ENCODE results near the gene GLA.

Gene GLA

GRCh38 chrX:101385795-101386541 lies 21.8 kb downstream of the GLA start, which contains the start of gene BTK:
TSS of gene BTK (minus strand) at chrX:101386191. CDS start at chrX:101375284, 10,907 bp downstream.
- H3K4me1 ChIP-seq: no peaks in the 10 kb centered on the region
- no peaks in the 10 kb centered on the region for H3K9me3 ChIP-seq
- DNase-seq: no peak
- H3K36me3 ChIP-seq: no peaks in the 10 kb centered on the region
- H3K27me3 ChIP-seq: no peaks in the 10 kb centered on the region
- no peak for TF ChIP-seq CTCF (IDR thresholded peaks at IDR 0.05; ENCODE audit: low read depth, low read length)
- no peak within 1 kb of the TSS for H3K4me3 ChIP-seq (ENCODE audit: low read depth, low read length)

GRCh38 chrX:101385026-101385684 lies 22.6 kb downstream of the GLA start:
- Histone ChIP-seq H3K9me3 (no peaks in the 10 kb centered on the region), H3K4me3 (ENCODE audit: low read depth, low read length) (no peak overlapping the region), H3K36me3 (no peaks in the 10 kb centered on the region), H3K27me3 (no peaks in the 10 kb centered on the region), H3K4me1 (no peaks in the 10 kb centered on the region)
- TF ChIP-seq CTCF (IDR thresholded peaks at IDR 0.05; ENCODE audit: low read depth, low read length): no peak
- no peak for DNase-seq

GRCh38 chrX:101383679-101384205 lies 24.0 kb downstream of the GLA start:
- Histone ChIP-seq H3K4me3 (ENCODE audit: low read depth, low read length) (no peak overlapping the region), H3K36me3 (no peaks in the 10 kb centered on the region), H3K4me1 (no peaks in the 10 kb centered on the region), H3K9me3 (no peaks in the 10 kb centered on the region), H3K27me3 (no peaks in the 10 kb centered on the region)
- TF ChIP-seq CTCF (IDR thresholded peaks at IDR 0.05; ENCODE audit: low read depth, low read length): no peak
- no peak for DNase-seq

- H3K27me3 ChIP-seq: no peaks in the 10 kb centered on the region
- no peak for DNase-seq
- no peaks in the 10 kb centered on the region for H3K4me1 ChIP-seq
- TF ChIP-seq CTCF (IDR thresholded peaks at IDR 0.05; ENCODE audit: low read depth, low read length): no peak
- H3K36me3 ChIP-seq: no peaks in the 10 kb centered on the region
- no peaks in the 10 kb centered on the region for H3K9me3 ChIP-seq
- H3K4me3 ChIP-seq (ENCODE audit: low read depth, low read length): no peak overlapping the region
Observed at GRCh38 chrX:101377547-101377946, 30.2 kb downstream of the GLA start.

- no peaks in the 10 kb centered on the region for H3K36me3 ChIP-seq
- no peaks in the 10 kb centered on the region for H3K4me1 ChIP-seq
- no peak overlapping the region for H3K4me3 ChIP-seq (ENCODE audit: low read depth, low read length)
- no peak for DNase-seq
- no peaks in the 10 kb centered on the region for H3K27me3 ChIP-seq
- H3K9me3 ChIP-seq: no peaks in the 10 kb centered on the region
- no peak for TF ChIP-seq CTCF (IDR thresholded peaks at IDR 0.05; ENCODE audit: low read depth, low read length)
Observed at GRCh38 chrX:101370888-101371504, 36.7 kb downstream of the GLA start.

All from BE2C (cell line).